Calu3 (cell line): ENCODE data around the gene OR7A5. TPM values are rescaled to one million over a fixed set of nuclear protein-coding genes. Genes with fewer than 3 reads are reported as not detected.

Source experiments
- BruUV-seq: library from RNA; stranded (reverse); fragments of 400-500 nt; replicated peaks from 2 replicates; lab custom pipeline; 2021; lab: Mats Ljungman, UMichigan
- CTCF ChIA-PET: fragments of 300-600 bp; sonication (Branson Sonifier 250); formaldehyde crosslinking; loops from one replicate; lab custom pipeline; 2022; ENCODE audit warnings: antibody characterized with exemption; lab: Charles Lee
- DNase-seq: peaks from one replicate; pipeline ENCODE4 v3.0.0; 2022
- H3K27ac Mint-ChIP-seq: one replicate; pipeline ENCODE4 v1.8.0; 2022; ENCODE audit warnings: mixed read lengths; ENCODE audit not compliant: unreplicated experiment
- H3K27me3 Mint-ChIP-seq: one replicate; pipeline ENCODE4 v1.8.0; 2022; ENCODE audit warnings: mixed read lengths; ENCODE audit not compliant: unreplicated experiment
- H3K36me3 Mint-ChIP-seq: one replicate; pipeline ENCODE4 v1.8.0; 2022; ENCODE audit warnings: mild to moderate bottlenecking, moderate library complexity, mixed read lengths; ENCODE audit not compliant: insufficient read depth, unreplicated experiment
- H3K4me1 Mint-ChIP-seq: one replicate; pipeline ENCODE4 v1.8.0; 2022; ENCODE audit warnings: mild to moderate bottlenecking, low read depth, mixed read lengths; ENCODE audit not compliant: unreplicated experiment
- H3K4me3 Mint-ChIP-seq: one replicate; pipeline ENCODE4 v1.8.0; 2022; ENCODE audit warnings: mild to moderate bottlenecking, low read depth, moderate library complexity, mixed read lengths; ENCODE audit not compliant: unreplicated experiment
- H3K9me3 Mint-ChIP-seq: one replicate; pipeline ENCODE4 v1.8.0; 2022; ENCODE audit warnings: low read depth, mixed read lengths; ENCODE audit not compliant: unreplicated experiment
- intact Hi-C: fragments of 100-400 bp; cut with micrococcal nuclease; formaldehyde crosslinking; loops from one replicate; pipeline ENCODE4 v1.10.0; 2022; ENCODE audit not compliant: unreplicated experiment
- total RNA-seq: library from RNA; stranded (reverse); gene quantifications from 2 replicates; pipeline ENCODE4 v1.2.3, GENCODE V29; 2022
- TF ChIP-seq, protein P1 (sequence below): fragments of 200-600 bp; IDR thresholded peaks from one replicate; pipeline ENCODE4 v1.8.0; 2022; ENCODE audit warnings: antibody characterized with exemption; ENCODE audit not compliant: unreplicated experiment

OR7A5 gene
- total RNA-seq, 1 experiment from 2014 or later, result not detected

DNA sequence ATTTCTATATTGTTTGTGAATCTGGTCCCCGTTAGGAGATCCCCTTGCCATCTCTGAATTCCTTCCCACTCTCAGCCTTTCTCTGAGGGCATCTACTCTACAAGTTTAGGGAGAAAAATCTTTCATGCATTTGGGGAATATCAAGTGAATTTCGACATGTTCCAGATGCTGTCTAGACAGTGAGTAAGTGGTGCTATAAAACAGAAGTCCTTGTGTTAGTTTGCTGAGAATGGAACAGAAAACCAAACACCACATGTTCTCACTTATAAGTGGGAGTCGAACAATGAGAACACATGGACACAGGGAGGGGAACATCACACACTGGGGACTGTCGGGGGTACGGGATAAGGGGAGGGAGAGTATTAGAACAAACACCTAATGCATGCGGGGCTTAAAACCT, 8.6 kb upstream of the OR7A5 start:
- peaks cover 67% of the 10 kb centered on the region for H3K27me3 Mint-ChIP-seq
- no peak overlapping the region for H3K27ac Mint-ChIP-seq
- TF ChIP-seq, protein P1, sequence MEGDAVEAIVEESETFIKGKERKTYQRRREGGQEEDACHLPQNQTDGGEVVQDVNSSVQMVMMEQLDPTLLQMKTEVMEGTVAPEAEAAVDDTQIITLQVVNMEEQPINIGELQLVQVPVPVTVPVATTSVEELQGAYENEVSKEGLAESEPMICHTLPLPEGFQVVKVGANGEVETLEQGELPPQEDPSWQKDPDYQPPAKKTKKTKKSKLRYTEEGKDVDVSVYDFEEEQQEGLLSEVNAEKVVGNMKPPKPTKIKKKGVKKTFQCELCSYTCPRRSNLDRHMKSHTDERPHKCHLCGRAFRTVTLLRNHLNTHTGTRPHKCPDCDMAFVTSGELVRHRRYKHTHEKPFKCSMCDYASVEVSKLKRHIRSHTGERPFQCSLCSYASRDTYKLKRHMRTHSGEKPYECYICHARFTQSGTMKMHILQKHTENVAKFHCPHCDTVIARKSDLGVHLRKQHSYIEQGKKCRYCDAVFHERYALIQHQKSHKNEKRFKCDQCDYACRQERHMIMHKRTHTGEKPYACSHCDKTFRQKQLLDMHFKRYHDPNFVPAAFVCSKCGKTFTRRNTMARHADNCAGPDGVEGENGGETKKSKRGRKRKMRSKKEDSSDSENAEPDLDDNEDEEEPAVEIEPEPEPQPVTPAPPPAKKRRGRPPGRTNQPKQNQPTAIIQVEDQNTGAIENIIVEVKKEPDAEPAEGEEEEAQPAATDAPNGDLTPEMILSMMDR, result no peak
- H3K4me1 Mint-ChIP-seq, result no peaks in the 10 kb centered on the region
- CTCF ChIA-PET, result no interaction called here
- no peaks in the 10 kb centered on the region for H3K9me3 Mint-ChIP-seq
- DNase-seq, result no peak
- no peak overlapping the region for H3K4me3 Mint-ChIP-seq
- no peaks in the 10 kb centered on the region for H3K36me3 Mint-ChIP-seq
- intact Hi-C loops, result no loop called here
- no TSS peak for BruUV-seq

DNA sequence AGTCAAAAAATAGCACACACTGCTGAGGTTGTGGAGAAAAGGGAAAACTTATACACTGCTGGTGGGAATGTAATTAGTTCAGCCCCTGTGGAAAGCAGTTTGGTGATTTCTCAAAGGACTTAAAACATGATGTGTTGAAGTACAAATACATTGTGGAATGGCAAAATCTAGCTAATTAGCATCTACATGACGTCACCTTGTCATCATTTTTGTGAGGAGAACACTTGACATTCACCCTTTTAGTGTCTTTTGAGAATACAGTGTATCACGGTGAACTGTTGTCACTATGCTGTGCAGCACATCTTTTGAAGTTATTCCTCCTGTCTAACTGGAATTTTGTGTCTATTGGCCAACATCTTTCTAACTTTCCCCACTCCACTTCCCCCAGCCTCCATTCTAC, 8.2 kb upstream of the OR7A5 start:
- CTCF ChIA-PET, result no interaction called here
- H3K9me3 Mint-ChIP-seq, result no peaks in the 10 kb centered on the region
- no peaks in the 10 kb centered on the region for H3K4me1 Mint-ChIP-seq
- peaks cover 63% of the 10 kb centered on the region for H3K27me3 Mint-ChIP-seq
- no peak overlapping the region for H3K4me3 Mint-ChIP-seq
- intact Hi-C loops, result no loop called here
- no peak overlapping the region for H3K27ac Mint-ChIP-seq
- TF ChIP-seq, protein P1, result no peak
- H3K36me3 Mint-ChIP-seq, result no peaks in the 10 kb centered on the region
- no peak for DNase-seq
- BruUV-seq, result no TSS peak

DNA sequence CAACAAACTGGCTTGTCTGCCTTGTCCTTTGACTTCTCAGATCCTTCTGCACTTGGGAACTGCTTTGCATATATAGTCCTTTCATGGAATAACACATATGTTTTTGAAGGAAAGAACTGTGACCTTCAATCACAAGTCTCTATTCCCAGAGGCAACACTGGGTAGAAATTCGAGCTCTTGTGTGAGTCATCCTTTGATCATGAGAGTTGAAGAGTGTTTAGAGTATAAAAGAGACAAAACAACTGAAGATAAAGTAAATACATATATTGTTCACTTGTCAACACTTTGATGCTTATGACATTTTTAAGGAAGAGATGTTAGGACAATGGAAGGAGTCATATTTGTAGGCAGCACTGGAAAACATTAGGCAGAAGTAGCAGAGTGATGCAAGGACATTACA, 5.2 kb upstream of the OR7A5 start:
- peaks cover 63% of the 10 kb centered on the region for H3K27me3 Mint-ChIP-seq
- H3K4me3 Mint-ChIP-seq, result no peak overlapping the region
- no TSS peak for BruUV-seq
- no peak overlapping the region for H3K27ac Mint-ChIP-seq
- intact Hi-C loops, result no loop called here
- DNase-seq, result no peak
- TF ChIP-seq, protein P1, result no peak
- no peaks in the 10 kb centered on the region for H3K4me1 Mint-ChIP-seq
- CTCF ChIA-PET, result interaction anchor here (0.6 kb wide), 1 partner anchor 238 kb away, joined by 6 read pairs; no protein-coding TSS in a partner anchor
- no peaks in the 10 kb centered on the region for H3K36me3 Mint-ChIP-seq
- H3K9me3 Mint-ChIP-seq, result no peaks in the 10 kb centered on the region

DNA sequence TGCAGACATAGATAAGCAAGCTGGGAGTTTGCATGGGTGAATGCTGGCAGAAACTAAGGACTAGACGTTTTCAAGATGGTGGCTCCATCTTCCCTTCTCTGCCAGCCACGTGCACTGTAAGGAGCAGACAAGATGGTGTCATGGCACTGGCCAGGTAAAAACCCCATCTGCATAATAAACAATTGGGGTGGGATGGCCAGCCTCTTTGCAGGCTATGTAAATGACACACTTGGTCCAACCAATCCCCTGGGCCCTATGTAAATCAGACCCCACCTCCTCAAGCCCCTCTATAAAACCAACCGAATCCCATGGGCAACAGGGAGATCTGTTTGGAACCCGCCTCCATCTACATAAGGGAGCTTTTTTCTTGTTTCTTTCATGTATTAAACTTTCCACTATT, 2.4 kb upstream of the OR7A5 start:
- BruUV-seq, result no TSS peak
- intact Hi-C loops, result no loop called here
- no peak for DNase-seq
- Mint-ChIP-seq H3K9me3 (no peaks in the 10 kb centered on the region), H3K4me1 (no peaks in the 10 kb centered on the region), H3K27me3 (peaks cover 47% of the 10 kb centered on the region), H3K36me3 (no peaks in the 10 kb centered on the region), H3K27ac (no peak overlapping the region), H3K4me3 (no peak overlapping the region)
- CTCF ChIA-PET, result no interaction called here
- TF ChIP-seq, protein P1, result no peak
